Progenitor cell of endocrine pancreas (in vitro differentiated cells): ENCODE data around the gene ADAP2. TPM values are rescaled to one million over a fixed set of nuclear protein-coding genes. Genes with fewer than 3 reads are reported as not detected.
"Not testable (repeated sequence)": the region's sequence is repeated elsewhere in the genome, so short reads cannot be mapped to it uniquely, and the experiment has no call there.

Experiments used
- DNase-seq: peaks from one replicate; pipeline ENCODE4 v3.0.0; 2021; ENCODE audit warnings: low spot score; ENCODE audit not compliant: unreplicated experiment
- H3K27ac Mint-ChIP-seq: 2 replicates; pipeline ENCODE4 v1.8.0; 2021; ENCODE audit warnings: mild to moderate bottlenecking, moderate library complexity, mixed read lengths
- H3K27me3 Mint-ChIP-seq: 2 replicates; pipeline ENCODE4 v1.8.0; 2021; ENCODE audit warnings: mixed read lengths
- H3K36me3 Mint-ChIP-seq: 2 replicates; pipeline ENCODE4 v1.8.0; 2022; ENCODE audit warnings: mixed read lengths; ENCODE audit not compliant: insufficient read depth
- H3K4me1 Mint-ChIP-seq: 2 replicates; pipeline ENCODE4 v1.8.0; 2021; ENCODE audit warnings: low read depth, mixed read lengths
- H3K4me3 Mint-ChIP-seq: 2 replicates; pipeline ENCODE4 v1.8.0; 2021; ENCODE audit warnings: low read depth, mild to moderate bottlenecking, moderate library complexity, mixed read lengths
- H3K9me3 Mint-ChIP-seq: 2 replicates; pipeline ENCODE4 v1.8.0; 2021; ENCODE audit warnings: low read depth, mixed read lengths
- total RNA-seq: library from RNA; stranded (reverse); gene quantifications from 2 replicates; pipeline ENCODE4 v1.2.1, GENCODE V29; 2021
- TF ChIP-seq, protein P1 (sequence below): fragments of 200-600 bp; sonication (generic); IDR thresholded peaks from one replicate; pipeline ENCODE4 v1.5.0; 2021; ENCODE audit warnings: antibody characterized with exemption, mild to moderate bottlenecking; ENCODE audit not compliant: unreplicated experiment

The ADAP2 gene
- total RNA-seq, 1 donor from 2014 or later = 1.2 TPM

- DNase-seq = no peak
- TF ChIP-seq, protein P1, sequence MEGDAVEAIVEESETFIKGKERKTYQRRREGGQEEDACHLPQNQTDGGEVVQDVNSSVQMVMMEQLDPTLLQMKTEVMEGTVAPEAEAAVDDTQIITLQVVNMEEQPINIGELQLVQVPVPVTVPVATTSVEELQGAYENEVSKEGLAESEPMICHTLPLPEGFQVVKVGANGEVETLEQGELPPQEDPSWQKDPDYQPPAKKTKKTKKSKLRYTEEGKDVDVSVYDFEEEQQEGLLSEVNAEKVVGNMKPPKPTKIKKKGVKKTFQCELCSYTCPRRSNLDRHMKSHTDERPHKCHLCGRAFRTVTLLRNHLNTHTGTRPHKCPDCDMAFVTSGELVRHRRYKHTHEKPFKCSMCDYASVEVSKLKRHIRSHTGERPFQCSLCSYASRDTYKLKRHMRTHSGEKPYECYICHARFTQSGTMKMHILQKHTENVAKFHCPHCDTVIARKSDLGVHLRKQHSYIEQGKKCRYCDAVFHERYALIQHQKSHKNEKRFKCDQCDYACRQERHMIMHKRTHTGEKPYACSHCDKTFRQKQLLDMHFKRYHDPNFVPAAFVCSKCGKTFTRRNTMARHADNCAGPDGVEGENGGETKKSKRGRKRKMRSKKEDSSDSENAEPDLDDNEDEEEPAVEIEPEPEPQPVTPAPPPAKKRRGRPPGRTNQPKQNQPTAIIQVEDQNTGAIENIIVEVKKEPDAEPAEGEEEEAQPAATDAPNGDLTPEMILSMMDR = no peak
- Mint-ChIP-seq H3K4me3 (peak overlapping the region; percentile 93), H3K36me3 (peaks cover 5% of the 10 kb centered on the region), H3K4me1 (peaks cover 12% of the 10 kb centered on the region), H3K27ac (peak overlapping the region; percentile 98), H3K9me3 (peaks cover 4% of the 10 kb centered on the region), H3K27me3 (no peaks in the 10 kb centered on the region)
These were observed 48.5 kb downstream of the ADAP2 start for GRCh38 chr17:30969989-30970830.

- H3K4me1 Mint-ChIP-seq = peaks cover 12% of the 10 kb centered on the region
- peak within 1 kb of the TSS; percentile 98 for H3K27ac Mint-ChIP-seq
- H3K9me3 Mint-ChIP-seq = peaks cover 4% of the 10 kb centered on the region
- TF ChIP-seq, protein P1 = peak; percentile 44
- peaks cover 9% of the 10 kb centered on the region for H3K36me3 Mint-ChIP-seq
- H3K4me3 Mint-ChIP-seq = peak within 1 kb of the TSS; percentile 93
- peak; percentile 66 for DNase-seq
- no peaks in the 10 kb centered on the region for H3K27me3 Mint-ChIP-seq
These were observed 49.3 kb downstream of the ADAP2 start, which contains the start of gene RNF135 for GRCh38 chr17:30970831-30971567. Gene RNF135, plus strand, starts transcription at chr17:30971039. Its CDS starts 35 bp downstream, at chr17:30971074.

DNA sequence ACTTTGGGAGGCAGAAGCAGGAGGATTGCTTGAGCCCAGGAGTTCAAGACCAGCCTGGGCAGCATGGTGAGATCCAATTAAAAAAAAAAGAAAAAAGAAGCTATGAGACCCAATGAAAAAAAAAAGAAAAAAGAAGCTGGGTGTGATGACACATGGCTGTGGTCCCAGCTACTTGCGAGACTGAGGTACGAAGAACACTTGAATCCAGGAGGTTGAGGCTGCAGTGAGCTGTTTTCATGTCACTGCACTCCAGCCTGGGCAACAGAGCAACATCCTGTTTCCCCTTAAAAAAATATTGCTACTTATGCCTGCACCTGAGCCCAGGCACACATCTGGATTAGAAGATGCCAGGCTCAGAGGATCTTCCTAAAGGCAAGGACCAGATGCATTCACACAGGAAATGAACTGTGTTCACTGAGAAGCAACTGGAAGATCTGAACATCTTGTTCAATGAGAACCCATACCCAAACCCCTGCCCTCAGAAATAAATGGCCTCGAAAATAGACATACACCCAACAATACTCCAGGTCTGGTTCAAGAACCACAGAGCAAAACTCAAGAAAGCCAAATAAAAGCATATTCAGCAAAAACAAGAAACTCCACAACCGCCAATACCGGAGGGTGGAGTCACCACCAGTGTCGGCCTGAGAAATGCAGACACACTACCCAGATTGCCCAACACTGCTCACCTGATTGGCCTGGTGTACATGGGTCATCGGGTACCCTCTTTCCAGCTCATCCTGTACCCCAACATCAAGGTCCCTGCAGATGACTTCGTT, 53.5 kb downstream of the ADAP2 start:
- no peak for DNase-seq
- Mint-ChIP-seq H3K9me3 (peaks cover 10% of the 10 kb centered on the region), H3K27ac (no peak overlapping the region), H3K27me3 (no peaks in the 10 kb centered on the region), H3K4me1 (peaks cover 7% of the 10 kb centered on the region), H3K36me3 (peaks cover 12% of the 10 kb centered on the region), H3K4me3 (no peak overlapping the region)
- TF ChIP-seq, protein P1 = no peak

DNA sequence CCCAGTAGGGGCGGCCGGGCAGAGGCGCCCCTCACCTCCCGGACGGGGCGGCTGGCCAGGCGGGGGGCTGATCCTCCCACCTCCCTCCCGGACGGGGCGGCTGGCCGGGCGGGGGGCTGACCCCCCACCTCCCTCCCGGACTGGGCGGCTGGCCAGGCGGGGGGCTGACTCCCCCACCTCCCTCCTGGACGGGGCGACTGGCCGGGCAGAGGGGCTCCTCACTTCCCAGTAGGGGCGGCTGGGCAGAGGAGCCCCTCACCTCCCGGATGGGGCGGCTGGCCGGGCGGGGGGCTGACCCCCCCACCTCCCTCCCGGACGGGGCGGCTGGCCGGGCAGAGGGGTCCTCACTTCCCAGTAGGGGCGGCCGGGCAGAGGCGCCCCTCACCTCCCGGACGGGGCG, 58.2 kb downstream of the ADAP2 start:
- H3K27ac Mint-ChIP-seq, DNase-seq, H3K27me3 Mint-ChIP-seq, H3K4me3 Mint-ChIP-seq, H3K4me1 Mint-ChIP-seq: not testable (repeated sequence)
- peaks cover 12% of the 10 kb centered on the region for H3K36me3 Mint-ChIP-seq
- H3K9me3 Mint-ChIP-seq = peaks cover 10% of the 10 kb centered on the region

DNA sequence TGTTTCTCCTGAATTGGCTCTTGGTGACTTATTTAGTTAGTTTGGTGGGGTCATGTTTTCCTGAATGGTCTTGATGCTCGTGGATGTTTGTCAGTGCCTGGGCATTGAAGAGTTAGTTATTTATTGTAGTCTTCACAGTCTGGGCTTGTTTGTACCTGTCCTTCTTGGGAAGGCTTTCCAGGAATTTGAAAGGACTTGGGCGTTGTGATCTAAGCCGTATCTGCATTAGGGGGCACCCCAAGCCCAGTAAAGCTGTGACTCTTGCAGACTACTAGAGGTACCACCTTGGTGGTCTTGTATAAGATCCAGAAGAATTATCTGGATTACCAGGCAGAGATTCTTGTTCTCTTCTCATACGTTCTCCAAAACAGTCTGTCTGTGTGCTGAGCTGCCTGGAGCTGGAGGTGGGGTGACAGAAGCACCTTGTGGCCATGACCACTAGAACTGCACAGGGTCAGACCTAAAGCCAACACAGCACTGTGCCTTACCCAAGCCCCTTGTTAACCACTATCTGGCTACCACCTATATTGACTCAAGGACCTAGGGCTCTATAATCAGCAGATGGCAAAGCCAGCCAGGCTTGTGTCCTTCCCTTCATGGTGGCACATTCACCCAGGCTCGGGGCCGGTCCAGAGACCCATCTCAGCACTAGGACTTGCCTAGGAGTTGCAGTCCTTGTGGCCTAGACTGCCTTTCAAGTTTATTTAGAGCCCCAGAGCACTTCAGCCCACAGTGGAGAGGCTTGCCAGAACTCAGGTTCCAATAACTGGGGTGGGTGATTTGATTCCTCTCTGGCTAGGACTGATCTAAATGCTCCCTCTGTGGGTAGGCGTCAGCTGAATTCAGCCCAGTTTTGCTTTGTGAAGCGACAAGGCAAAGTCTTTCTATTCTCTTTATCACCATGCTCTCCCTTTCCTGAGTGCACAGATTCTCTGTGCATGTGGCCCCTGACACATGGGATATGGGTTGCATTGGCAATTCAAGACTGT, 60.1 kb downstream of the ADAP2 start:
- H3K4me1 Mint-ChIP-seq = no peaks in the 10 kb centered on the region
- DNase-seq = no peak
- H3K9me3 Mint-ChIP-seq = peaks cover 4% of the 10 kb centered on the region
- peak overlapping the region; percentile 33 for H3K27ac Mint-ChIP-seq
- H3K36me3 Mint-ChIP-seq = peaks cover 4% of the 10 kb centered on the region
- TF ChIP-seq, protein P1 = no peak
- H3K4me3 Mint-ChIP-seq = no peak overlapping the region
- no peaks in the 10 kb centered on the region for H3K27me3 Mint-ChIP-seq
